ENCODE results near the gene FOXJ2.
"Not testable (repeated sequence)": the region's sequence is repeated elsewhere in the genome, so short reads cannot be mapped to it uniquely, and the experiment has no call there.

Gene FOXJ2

GRCh38 chr12:8031017-8031416 lies 1.5 kb upstream of the FOXJ2 start:
- DNase-seq: not testable (repeated sequence)

- DNase-seq: no peak
These were observed 659 bp upstream of the FOXJ2 start for GRCh38 chr12:8031872-8032241.

- peak; percentile 67 for DNase-seq
These were observed 883 bp downstream of the FOXJ2 start for GRCh38 chr12:8033153-8034044.

GRCh38 chr12:8034802-8035201 lies 2.3 kb downstream of the FOXJ2 start:
- DNase-seq: no peak

GRCh38 chr12:8035440-8036010 lies 3.0 kb downstream of the FOXJ2 start:
- DNase-seq: no peak

GRCh38 chr12:8036346-8036745 lies 3.8 kb downstream of the FOXJ2 start:
- no peak for DNase-seq

- DNase-seq: no peak
These were observed 4.6 kb downstream of the FOXJ2 start for GRCh38 chr12:8037046-8037663.

- no peak for DNase-seq
These were observed 5.4 kb downstream of the FOXJ2 start for GRCh38 chr12:8037947-8038346.

GRCh38 chr12:8038659-8039114 lies 6.2 kb downstream of the FOXJ2 start:
- peak; percentile 96 for DNase-seq

- no peak for DNase-seq
These were observed 8.3 kb downstream of the FOXJ2 start for GRCh38 chr12:8040791-8041190.

GRCh38 chr12:8045952-8046944 lies 13.7 kb downstream of the FOXJ2 start:
- DNase-seq: peak; percentile 55

- DNase-seq: no peak
These were observed 15.3 kb downstream of the FOXJ2 start for GRCh38 chr12:8047842-8048241.

GRCh38 chr12:8048906-8049305 lies 16.4 kb downstream of the FOXJ2 start:
- DNase-seq: no peak

- no peak for DNase-seq
These were observed 18.2 kb downstream of the FOXJ2 start for GRCh38 chr12:8050600-8051250.

GRCh38 chr12:8052679-8053078 lies 20.2 kb downstream of the FOXJ2 start:
- DNase-seq: no peak

GRCh38 chr12:8054816-8055215 lies 22.3 kb downstream of the FOXJ2 start:
- DNase-seq: no peak

GRCh38 chr12:8057306-8057705 lies 24.8 kb downstream of the FOXJ2 start:
- no peak for DNase-seq

- DNase-seq: no peak
These were observed 25.3 kb downstream of the FOXJ2 start for GRCh38 chr12:8057839-8058238.

- no peak for DNase-seq
These were observed 26.0 kb downstream of the FOXJ2 start for GRCh38 chr12:8058506-8058905.

GRCh38 chr12:8064131-8064530 lies 31.6 kb downstream of the FOXJ2 start:
- no peak for DNase-seq

GRCh38 chr12:8065991-8066594 lies 33.6 kb downstream of the FOXJ2 start, which contains the start of gene C3AR1:
Gene C3AR1 (minus strand): TSS chr12:8066359. CDS start chr12:8060185, 6,174 bp downstream.
- DNase-seq: no peak

- DNase-seq: no peak
These were observed 37.1 kb downstream of the FOXJ2 start for GRCh38 chr12:8069582-8069981.

Data from NCI-H345 (cell line).